ENCODE data around the gene SNX12. TPM values are rescaled to one million over a fixed set of nuclear protein-coding genes. Genes with fewer than 3 reads are reported as not detected.

SNX12 gene
- total RNA-seq, 1 experiment from 2014 or later, result 43.7 TPM

GRCh38 chrX:71081330-71082123 lies 13.4 kb upstream of the SNX12 start:
- no peak overlapping the region for H3K27ac ChIP-seq (ENCODE audit: low read depth, low read length)
- no peaks in the 10 kb centered on the region for H3K4me1 ChIP-seq (ENCODE audit: control insufficient read depth in 1 of 2, insufficient read depth in 2 of 2, low read length in 2 of 2)
- no peak for DNase-seq (ENCODE audit: low read depth, low spot score)
- no peak overlapping the region for H3K4me2 ChIP-seq (ENCODE audit: low read length)
- intact Hi-C loops (cut with micrococcal nuclease), result no loop called here
- CTCF ChIA-PET, result no interaction called here
- POLR2A ChIA-PET, result no interaction called here
- no peaks in the 10 kb centered on the region for H3K9me2 ChIP-seq (ENCODE audit: insufficient read depth)
- no peaks in the 10 kb centered on the region for H4K20me1 ChIP-seq (ENCODE audit: insufficient read depth)
- no peaks in the 10 kb centered on the region for H3K36me3 ChIP-seq (ENCODE audit: control insufficient read depth in 1 of 2, insufficient read depth in 2 of 2, low read length in 2 of 2)
- no peaks in the 10 kb centered on the region for H3K79me2 ChIP-seq (ENCODE audit: insufficient read depth, low read length)
- no peak for TF ChIP-seq EZH2 (IDR thresholded peaks at IDR 0.05)
- no peaks in the 10 kb centered on the region for H3K9me3 ChIP-seq (ENCODE audit: control insufficient read depth in 1 of 2, insufficient read depth in 1 of 2, low read depth in 1 of 2, low read length in 2 of 2)
- H3K9ac ChIP-seq (ENCODE audit: low read length), result no peak overlapping the region
- H2AFZ ChIP-seq (ENCODE audit: low read depth, low read length, poor library complexity, severe bottlenecking), result no peak overlapping the region
- no peak overlapping the region for H3K4me3 ChIP-seq (replicated peaks in 1 of 2; ENCODE audit: low read depth in 1 of 2, low read length in 2 of 2)
- H3K27me3 ChIP-seq (ENCODE audit: insufficient read depth, low read length), result no peaks in the 10 kb centered on the region
- no peak for ATAC-seq
- no TSS peak for BruUV-seq (replicated peaks)
- RAD21 ChIA-PET (ENCODE audit: low non-redundant PET in 1 of 2, low total read pairs in 2 of 2, uncharacterized antibody in 2 of 2, unreplicated experiment in 2 of 2), result no interaction called here

DNA sequence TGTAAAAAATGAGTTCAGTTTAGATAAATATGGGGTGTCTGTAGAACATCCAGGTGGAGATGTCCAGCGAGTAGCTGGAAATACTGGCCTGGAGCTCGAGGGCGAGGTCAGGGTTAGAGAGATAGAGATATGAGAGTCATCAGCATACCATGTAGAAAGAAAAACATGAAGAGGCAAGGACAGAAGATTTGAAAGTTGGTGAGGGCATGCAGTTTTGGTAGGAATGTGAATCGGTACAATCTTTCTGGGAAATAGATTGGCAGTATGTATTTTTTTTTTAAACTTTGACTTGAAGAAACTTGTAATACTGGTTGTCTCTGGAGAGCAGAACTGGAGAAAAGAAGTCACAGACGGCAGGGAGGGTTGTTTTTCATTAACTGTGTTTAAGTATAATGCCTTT lies 2.4 kb upstream of the SNX12 start:
- H3K36me3 ChIP-seq (ENCODE audit: control insufficient read depth in 1 of 2, insufficient read depth in 2 of 2, low read length in 2 of 2), result no peaks in the 10 kb centered on the region; a peak in 1 of 4 replicates
- peaks cover 2 to 10% of the 10 kb centered on the region in 2 experiments; a peak in 3 of 4 replicates for H3K4me1 ChIP-seq (ENCODE audit: control insufficient read depth in 1 of 2, insufficient read depth in 2 of 2, low read length in 2 of 2)
- peaks cover 12% of the 10 kb centered on the region for H3K79me2 ChIP-seq (ENCODE audit: insufficient read depth, low read length)
- intact Hi-C loops (cut with micrococcal nuclease), result no loop called here
- DNase-seq (ENCODE audit: low read depth, low spot score) (no peak), ATAC-seq (no peak)
- H3K9me2 ChIP-seq (ENCODE audit: insufficient read depth), result no peaks in the 10 kb centered on the region
- H4K20me1 ChIP-seq (ENCODE audit: insufficient read depth), result no peaks in the 10 kb centered on the region
- no peak overlapping the region for H3K27ac ChIP-seq (ENCODE audit: low read depth, low read length)
- H3K9me3 ChIP-seq (ENCODE audit: control insufficient read depth in 1 of 2, insufficient read depth in 1 of 2, low read depth in 1 of 2, low read length in 2 of 2), result no peaks in the 10 kb centered on the region
- POLR2A ChIA-PET, result no interaction called here
- no peak overlapping the region for H3K4me2 ChIP-seq (ENCODE audit: low read length)
- CTCF ChIA-PET, result no interaction called here
- BruUV-seq (replicated peaks), result no TSS peak
- H3K9ac ChIP-seq (ENCODE audit: low read length), result no peak overlapping the region
- RAD21 ChIA-PET (ENCODE audit: low non-redundant PET in 1 of 2, low total read pairs in 2 of 2, uncharacterized antibody in 2 of 2, unreplicated experiment in 2 of 2), result no interaction called here
- TF ChIP-seq ZFX (IDR thresholded peaks at IDR 0.05) (no peak), CEBPB (IDR thresholded peaks at IDR 0.05; ENCODE audit: low read depth) (no peak)
- no peak overlapping the region for H3K4me3 ChIP-seq (replicated peaks in 1 of 2; ENCODE audit: low read depth in 1 of 2, low read length in 2 of 2)
- no peaks in the 10 kb centered on the region for H3K27me3 ChIP-seq (ENCODE audit: insufficient read depth, low read length)
- H2AFZ ChIP-seq (ENCODE audit: low read depth, low read length, poor library complexity, severe bottlenecking), result no peak overlapping the region

Data from HCT116 (cell line).